ENCODE data around the gene ERC1. TPM values are rescaled to one million over a fixed set of nuclear protein-coding genes. Genes with fewer than 3 reads are reported as not detected.

Gene ERC1
- total RNA-seq, 4 donors from 2014 or later = 46.1 to 83.2 (median 63.8) TPM

GRCh38 chr12:1161197-1161596 lies 170.2 kb downstream of the ERC1 start:
- no peak for TF ChIP-seq CTCF (IDR thresholded peaks at IDR 0.05)
- ATAC-seq (ENCODE audit: low FRiP score) = no peak
- DNase-seq (ENCODE audit: low spot score) = no peak

GRCh38 chr12:1162081-1162760 lies 171.2 kb downstream of the ERC1 start:
- no peak for TF ChIP-seq CTCF (IDR thresholded peaks at IDR 0.05)

GRCh38 chr12:1167784-1168183 lies 176.8 kb downstream of the ERC1 start:
- DNase-seq (ENCODE audit: low spot score) = no peak
- no peak for TF ChIP-seq CTCF (IDR thresholded peaks at IDR 0.05)

More at GRCh38 chr12:1162081-1162760, 171.2 kb downstream of the ERC1 start:
- ATAC-seq (ENCODE audit: low FRiP score) (no peak), DNase-seq (ENCODE audit: low spot score) (no peak)

GRCh38 chr12:1170411-1170810 lies 179.4 kb downstream of the ERC1 start:
- no peak for DNase-seq (ENCODE audit: low spot score)
- no peak for ATAC-seq (ENCODE audit: low FRiP score)
- no peak for TF ChIP-seq CTCF (IDR thresholded peaks at IDR 0.05)

More at GRCh38 chr12:1167784-1168183, 176.8 kb downstream of the ERC1 start:
- ATAC-seq (ENCODE audit: low FRiP score) = no peak

- TF ChIP-seq CTCF (IDR thresholded peaks at IDR 0.05) = no peak
- DNase-seq (ENCODE audit: low spot score) (no peak), ATAC-seq (ENCODE audit: low FRiP score) (no peak)
These were observed 180.8 kb downstream of the ERC1 start for GRCh38 chr12:1171657-1172408.

- TF ChIP-seq CTCF (IDR thresholded peaks at IDR 0.05) = no peak
- ATAC-seq (ENCODE audit: low FRiP score) = no peak
These were observed 183.0 kb downstream of the ERC1 start for GRCh38 chr12:1173781-1174617.

More at GRCh38 chr12:1173781-1174617, 183.0 kb downstream of the ERC1 start:
- no peak for DNase-seq (ENCODE audit: low spot score)

All from omental fat pad (tissue), 4 donors.